Daoy (cell line): ENCODE results near the gene ADGB. TPM values are rescaled to one million over a fixed set of nuclear protein-coding genes. Genes with fewer than 3 reads are reported as not detected.
A peak's percentile ranks its signal among the peaks of the same experiment; 100 is the strongest.
"Not testable (repeated sequence)": the region's sequence is repeated elsewhere in the genome, so short reads cannot be mapped to it uniquely, and the experiment has no call there.

Experiments used
- DNase-seq: peaks from one replicate; pipeline ENCODE4 v3.0.0-alpha.2; 2015; ENCODE audit warnings: low read depth
- total RNA-seq: library from RNA; depleted of rRNA; stranded (reverse); fragments of >200 nt; shearing (Covaris generic); gene quantifications from 2 replicates; pipeline ENCODE4 v1.2.3, GENCODE V29; 2014

The ADGB gene
- total RNA-seq, 1 experiment from 2014 or later: 1.4 TPM

DNA sequence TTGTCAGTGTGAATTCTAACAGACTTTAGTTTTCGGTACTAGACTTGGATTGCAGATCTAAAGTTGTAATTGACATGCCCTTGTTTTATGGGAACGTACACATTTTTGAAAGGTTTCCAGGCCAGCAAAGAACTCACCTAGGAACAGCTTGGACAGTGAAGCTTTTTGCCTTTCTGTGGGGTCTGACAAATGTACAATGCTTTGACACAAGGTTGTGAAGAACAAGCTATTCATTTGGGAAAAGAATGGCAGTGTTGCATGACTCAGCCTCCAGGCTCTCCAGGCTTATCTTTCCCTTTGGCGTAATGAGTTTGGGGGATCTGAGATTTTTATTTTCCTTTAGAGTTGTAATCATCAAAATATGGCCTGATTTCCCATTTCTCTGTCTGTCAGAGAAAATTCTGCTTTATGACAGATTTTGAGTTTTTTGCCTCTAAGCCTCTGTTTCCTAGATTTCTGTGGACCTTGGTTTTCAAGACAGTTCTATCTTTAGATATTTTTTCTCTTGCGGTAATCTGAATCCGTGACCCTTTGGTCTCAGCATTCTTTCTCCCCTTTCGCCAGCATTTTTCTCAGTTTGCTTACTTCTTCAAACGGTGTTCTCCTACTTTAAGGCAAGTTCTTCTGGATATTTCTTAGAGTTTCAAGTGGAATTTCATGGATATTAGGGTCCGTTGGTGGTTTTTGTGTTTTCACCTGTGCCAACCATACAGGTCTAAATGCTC is 221.0 kb downstream of the ADGB start:
- DNase-seq: peak; percentile 59

DNA sequence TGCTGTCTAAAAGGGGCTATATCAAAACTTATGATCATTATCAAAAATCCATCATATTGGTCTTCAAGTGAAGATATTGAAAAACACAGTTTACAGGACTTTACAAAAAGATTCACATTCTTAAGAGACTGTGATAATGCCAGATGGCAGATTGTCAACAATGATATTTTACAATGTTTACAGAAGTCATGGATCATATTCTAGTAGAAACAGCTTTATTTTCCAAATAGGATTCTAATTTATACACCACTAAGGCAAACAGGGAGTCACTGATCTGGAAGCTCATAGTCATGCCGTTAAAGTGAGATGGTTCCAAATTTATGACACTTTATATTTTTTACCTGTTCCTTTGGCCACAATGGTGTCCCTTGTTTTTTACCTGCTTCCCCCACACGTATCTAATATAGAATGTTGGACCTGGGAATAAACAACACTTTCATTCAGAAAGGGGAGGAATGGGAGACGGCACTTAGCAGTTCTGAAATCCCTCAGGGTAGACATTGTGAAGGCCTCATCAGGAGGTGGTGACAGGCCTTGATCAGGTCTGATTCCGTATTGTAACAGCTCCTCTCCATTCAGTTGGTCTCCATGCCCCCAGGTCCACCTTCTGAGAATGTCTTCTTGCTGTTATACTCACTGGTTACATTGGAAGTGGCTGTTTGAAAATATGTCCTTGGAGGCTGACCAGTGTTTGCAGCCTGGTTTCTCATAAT is 228.6 kb downstream of the ADGB start:
- DNase-seq: no peak

DNA sequence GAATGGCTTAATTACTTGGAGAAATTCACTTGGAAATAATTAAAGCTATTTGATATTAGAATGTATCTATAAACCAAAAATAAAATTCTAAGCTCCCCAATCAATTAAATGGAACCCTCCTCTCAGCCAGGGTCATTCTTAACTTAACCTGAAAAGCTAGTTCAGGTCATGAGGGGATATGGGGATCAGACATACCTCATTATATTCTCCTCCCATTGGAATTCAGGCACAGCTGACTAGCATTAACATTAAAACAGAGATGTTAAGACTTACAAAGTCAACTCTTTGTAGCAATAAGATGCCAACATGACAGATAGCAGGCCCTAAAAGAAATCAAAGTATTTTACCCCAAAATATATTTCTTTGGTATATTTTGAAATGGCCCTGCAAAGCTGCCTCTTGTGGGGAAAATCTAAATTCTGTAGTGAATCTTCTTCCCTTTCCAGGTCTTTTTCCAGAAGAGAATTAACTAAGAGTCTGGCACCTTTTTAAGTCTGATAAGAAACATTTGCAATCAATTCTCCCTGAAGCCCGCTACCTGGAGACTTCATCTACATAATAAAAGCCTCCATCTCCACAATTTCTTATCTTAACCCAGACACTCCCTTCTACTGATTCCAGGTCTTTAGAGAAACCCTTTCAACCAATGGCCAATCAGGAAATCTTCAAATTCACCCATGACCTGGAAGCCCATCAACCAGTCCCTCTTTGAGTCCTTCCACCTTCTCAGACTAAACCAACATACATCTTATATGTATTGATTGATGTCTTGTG is 231.2 kb downstream of the ADGB start:
- DNase-seq: no peak

DNA sequence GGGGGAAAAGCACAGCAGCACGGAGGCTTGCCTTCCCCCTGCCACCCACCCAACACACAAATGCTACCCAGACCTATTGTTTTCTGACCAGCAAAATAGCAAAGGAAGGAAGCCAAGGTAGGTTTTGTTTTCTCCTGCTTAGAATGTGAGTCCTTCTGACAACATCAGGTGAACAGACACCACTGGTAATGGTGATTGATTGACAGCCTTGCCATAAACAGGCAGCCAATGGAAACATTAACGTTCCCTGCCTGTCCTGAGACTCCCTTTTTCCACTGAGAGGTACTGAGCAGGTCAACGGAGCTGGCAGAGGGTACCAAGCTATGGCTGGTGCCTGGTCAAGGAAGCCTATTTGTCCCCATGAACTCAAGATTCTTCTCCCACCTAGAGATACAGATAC is 234.4 kb downstream of the ADGB start:
- DNase-seq: no peak

DNA sequence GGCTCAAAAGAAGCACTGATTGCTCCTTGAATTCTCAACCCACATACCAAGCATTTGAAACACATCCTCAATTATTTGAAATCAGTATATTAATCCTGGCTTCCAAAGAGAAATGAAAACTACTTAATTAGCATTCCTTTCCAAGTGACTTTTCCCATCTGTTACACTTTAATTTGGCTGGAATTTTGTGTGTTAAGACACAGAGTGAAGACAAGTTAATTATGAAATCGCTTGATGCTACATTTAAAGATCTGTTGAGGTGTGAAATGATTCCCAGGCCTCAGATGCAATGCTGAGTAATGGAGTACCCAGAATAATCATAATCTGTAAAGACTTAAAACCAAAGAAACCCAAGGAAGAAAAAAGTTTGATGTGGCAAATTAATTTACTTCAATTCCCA is 241.4 kb downstream of the ADGB start:
- DNase-seq: no peak

DNA sequence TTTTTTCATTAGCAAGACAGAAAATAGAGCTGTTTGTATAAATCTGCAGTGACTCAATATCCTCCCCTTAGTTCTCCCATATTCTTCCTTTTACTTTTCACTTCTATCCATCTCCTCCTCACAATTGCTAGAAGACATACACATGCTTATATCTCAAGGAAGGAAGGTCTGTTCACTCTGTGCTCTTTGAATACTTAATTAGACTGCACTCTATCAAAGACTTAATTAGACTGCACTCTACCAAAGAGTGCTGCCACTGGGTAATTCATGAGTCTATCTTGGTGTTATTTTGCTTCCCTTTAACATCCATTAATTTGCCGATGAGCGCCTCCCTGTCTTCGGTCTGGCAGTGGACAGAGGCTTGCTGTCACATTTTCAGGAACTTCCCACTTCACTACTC is 241.9 kb downstream of the ADGB start:
- DNase-seq: no peak

DNA sequence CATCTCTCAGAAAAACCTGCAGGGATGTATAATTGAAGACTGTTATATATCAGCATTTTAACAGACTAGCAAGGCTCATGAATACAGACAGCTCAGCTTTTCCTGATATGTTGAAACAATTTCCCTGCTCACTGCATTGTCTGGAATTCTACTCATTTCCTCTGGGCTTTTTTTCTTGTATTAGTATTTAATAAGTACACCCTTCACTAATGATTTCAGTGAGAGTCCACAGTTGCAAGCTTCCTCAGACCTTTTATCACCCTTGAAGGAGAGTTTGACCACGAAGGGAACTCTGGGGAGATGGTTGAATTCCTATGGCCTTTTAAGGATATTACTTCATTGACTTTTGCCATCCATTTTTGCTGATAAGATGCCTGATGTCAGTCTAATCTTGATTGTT is 248.7 kb downstream of the ADGB start:
- DNase-seq: no peak

DNA sequence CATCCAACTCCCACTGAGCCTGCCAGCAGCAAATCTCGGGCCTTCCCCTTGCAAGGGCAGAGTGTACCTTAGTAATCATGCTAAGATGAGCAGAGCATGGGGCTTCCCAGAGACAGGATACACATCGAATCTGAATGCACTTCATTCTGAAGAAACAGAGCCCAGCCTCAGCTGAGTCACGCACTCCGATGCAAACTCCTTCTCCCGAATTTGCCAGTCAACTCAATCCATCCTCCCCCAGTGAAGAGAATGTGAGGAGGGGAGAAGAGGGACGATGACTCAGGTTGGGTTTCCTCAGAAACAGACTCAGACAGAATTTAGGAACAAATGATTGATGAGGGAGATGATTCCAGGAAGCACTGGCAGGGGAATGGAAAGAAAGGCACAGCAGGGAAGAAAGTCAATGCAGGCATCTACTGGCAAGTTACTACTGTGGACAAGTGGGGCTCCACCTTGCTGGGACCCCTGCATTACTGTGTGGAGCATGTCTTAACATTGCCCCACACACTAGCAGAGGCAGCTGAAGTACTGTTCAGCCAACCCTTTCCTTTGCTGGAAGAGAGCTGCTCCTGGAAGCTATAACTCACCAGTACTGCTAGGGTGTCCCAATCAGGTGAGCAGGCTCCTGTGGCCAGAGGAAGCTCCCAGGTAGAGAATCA is 251.6 kb downstream of the ADGB start:
- DNase-seq: peak; percentile 82

DNA sequence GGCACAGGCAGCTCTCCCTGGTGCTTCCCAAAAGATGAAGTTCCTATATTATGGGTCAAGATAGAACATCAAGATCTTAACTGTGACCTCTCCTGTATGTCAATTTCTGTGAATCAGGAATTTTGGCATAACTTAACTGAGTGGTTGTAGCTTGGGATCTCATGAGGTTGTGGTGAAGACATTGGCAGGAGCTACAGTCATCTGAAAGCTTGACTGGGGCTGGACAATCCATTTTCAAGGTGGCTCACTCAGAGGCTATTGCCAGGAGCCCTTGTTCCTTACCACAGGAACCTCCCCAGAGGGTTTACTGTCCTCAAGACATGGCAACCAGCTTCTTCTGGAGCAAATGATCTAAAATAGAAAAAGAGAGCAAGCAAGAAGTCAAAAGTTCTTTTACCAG is 252.2 kb downstream of the ADGB start:
- no peak for DNase-seq

DNA sequence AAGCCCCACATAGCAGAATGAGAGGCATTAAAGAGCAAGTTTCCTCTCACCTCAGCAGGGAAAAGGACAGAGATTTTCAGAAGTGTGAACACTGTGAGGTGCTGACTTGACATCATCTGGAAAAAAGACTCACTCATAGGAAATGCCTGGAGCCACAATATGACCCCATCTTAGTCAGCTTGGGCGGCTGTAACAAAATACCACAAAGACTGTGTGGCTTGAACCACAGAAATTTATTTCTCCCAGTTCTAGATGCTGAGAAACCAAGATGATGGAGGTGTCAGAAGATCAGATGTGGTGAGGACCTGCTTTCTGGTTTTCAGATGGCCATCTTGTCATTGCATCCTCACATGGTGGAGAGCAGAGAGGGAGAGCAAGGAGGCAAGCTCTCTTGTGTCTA is 253.1 kb downstream of the ADGB start:
- peak; percentile 85 for DNase-seq

DNA sequence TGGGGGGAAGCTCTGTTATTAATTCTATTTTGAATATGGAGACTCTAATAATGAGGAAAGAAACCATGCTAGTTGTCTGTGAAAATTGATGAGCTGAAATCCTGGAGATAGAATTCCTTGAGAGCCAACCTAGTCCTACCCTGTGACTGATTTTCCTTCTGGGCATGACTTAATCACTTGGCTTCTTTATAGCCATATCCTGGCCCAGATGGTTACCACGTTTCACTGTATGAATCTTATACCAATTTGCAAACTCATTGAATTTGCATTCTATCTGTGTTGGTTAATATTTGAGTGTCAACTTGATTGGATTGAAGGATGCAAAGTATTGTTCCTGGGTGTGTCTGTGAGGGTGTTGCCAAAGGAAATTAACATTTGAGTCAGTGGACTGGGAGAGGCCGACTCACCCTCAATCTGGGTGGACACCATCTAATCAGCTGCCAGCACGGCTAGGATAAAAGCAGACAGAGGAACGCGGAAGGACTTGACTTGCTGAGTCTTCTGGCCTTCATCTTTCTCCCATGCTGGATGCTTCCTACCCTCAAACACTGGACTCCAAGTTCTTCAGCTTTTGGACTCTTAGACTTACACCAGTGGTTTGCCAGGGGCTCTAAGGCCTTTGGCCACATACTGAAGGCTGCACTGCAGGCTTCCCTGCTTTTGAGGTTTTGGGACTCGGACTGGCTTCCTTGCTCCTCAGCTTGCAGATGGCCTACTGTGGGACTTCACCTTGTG is 255.9 kb downstream of the ADGB start:
- not testable (repeated sequence) for DNase-seq

DNA sequence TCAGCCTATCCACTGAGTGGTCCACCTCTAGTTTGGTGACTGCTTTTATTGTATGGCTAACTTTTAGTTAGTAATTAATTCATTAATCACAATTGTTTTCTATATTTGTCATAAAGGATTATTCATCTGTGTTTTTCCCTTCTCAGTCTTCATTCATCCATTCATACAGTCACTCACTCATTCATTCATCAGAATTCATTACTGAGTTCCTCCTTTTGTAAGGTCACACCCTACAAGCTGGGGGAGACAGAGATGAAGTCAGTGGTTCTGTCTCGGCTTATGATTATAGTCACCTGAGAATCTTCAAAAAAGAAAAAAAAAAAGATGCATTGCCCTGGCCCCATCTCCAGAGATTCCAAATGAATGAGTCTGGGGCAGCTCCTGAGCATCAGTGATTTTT is 257.1 kb downstream of the ADGB start:
- DNase-seq: no peak

DNA sequence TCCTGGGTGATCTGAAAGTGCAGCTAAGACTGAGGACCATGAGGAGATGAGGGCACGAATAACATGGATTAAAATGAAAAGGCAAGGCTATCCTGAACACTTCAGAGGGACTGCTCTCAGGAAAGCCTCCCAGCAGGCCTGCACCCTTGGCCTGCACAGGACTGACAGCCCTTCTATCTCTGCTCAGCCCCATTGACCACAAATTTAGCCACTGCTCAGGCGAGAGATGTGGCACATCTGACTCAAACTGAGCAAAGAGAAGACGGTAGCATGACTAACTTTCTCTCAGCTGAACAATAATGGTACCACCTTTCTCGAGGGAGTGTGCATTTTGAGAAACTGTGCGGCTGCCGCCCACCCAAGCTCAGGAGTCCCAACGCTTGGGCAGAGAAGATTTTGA is 257.5 kb downstream of the ADGB start:
- no peak for DNase-seq

DNA sequence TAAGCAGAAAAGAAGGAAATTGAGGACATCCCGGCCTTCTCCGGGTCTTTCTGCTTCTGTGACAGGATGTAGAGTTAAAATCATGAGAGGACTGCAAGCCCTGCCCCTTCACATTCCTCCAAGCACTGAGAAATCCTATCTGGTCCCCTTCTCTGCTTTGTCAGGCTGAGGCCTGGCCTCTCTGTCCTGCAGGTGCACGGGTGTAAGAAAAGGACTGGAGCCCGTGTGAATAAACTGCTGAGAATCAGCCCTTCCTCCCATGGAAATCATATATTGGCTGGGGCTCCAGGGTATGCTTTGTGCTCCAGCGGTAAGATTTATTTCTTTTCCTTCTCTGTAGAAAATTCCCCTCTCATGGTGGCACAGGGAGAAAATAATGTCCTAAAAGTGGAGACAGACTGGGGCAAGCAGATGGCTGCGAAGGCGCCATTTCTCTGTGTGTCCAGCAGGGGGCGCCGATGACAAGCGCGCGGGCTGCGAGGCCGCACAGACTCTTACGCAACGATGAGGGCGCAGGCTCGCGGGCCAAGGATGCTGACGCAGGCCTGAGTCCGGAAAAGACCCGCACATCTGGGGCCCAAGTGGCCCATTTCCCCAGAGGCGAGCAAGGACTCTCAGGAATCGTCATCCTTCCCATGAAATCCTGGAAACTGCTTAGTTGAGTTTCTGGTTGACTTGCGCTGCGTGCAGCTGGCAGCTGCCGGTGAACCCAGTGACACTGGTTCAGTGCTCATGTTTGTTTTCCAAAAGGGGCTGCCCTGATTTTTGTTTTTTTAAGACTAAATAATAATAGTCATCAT is 258.6 kb downstream of the ADGB start:
- DNase-seq: peak; percentile 91

DNA sequence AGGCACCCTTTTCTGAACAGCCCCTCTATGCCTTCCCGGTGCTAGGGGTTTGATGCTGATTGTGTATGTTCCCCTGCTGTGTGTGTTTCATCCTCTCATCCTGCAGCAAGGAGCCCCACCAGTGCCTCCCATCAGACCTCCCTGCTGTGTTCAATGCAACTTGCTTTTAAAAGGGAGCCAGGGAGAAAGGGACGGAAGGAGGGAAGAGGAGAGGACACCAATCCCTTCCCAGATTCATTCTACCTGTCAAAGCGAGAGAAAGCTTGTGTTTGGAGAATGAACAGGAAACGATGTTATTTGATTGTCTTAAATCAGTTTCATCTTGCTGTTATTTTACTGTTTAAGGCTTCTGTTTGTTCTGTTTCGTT is 259.2 kb downstream of the ADGB start:
- DNase-seq: no peak

DNA sequence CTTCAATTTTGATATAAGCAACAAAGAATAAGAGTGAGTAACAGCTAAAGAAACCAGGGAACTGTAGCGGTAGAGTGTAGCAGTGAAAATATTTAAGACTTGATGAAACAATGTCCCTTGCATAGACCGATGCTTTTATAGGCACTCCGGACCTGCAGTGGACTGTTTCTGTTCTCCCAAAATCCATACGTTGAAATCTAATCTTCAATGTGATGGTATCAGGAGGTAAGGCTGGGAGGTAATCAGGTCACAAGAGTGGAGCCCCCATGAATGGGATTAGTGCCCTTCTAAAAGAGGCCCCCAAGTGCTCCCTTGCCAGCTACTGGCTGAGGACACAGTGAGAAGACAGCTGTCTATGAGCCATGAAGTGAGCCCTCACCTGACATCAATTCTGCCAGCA is 260.4 kb downstream of the ADGB start:
- DNase-seq: no peak

DNA sequence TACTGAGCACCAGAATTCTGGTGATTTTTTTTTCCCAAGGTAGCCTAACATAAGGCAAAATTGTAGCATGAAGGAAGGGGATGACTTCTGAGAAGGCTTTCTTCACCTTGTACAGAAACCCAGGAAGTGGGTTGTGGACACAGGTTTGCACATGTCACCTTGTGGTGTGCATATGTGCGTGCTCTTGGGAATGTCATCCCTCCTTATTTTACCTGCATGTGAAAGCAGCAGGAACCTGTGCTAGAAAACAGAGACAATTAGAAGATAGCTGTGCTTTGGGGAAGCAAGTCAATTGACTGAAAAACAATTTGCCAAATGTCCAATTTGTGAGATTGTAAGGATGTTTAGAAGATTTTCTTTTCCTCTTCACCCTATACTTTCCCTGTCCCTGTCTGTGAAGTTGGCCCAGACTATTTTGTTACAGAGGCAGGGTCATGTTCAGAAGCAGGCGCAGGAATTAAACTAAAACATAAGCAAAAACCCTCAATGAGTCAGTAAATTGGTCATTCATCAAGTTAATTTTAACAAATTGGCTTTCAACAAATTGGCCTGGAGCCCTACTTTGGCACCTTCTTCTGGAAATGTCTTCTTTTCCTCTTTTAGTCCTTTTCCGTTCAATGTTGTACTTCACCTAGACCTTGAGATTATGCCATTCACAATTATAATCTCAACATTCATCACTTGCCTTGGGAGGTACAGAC is 261.2 kb downstream of the ADGB start:
- DNase-seq: no peak

DNA sequence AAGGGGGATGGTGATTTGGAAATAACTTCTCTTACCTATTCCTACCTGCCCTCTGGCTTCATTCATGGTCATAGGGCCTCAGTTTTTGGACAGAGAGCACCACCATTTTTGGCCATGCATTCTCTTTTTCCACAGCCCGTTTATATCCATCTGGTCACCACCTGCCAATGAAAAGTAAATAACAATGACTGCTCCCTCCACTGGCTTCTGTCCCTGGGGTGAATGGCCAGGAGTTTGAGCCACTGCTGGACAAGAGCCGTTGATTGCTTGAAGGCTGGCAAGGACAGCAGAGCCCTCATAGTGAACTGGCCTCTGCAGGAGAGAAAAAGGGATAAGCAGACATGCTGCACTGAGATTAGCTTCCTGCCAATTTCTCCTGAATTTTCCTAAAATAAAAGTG is 261.8 kb downstream of the ADGB start:
- no peak for DNase-seq

DNA sequence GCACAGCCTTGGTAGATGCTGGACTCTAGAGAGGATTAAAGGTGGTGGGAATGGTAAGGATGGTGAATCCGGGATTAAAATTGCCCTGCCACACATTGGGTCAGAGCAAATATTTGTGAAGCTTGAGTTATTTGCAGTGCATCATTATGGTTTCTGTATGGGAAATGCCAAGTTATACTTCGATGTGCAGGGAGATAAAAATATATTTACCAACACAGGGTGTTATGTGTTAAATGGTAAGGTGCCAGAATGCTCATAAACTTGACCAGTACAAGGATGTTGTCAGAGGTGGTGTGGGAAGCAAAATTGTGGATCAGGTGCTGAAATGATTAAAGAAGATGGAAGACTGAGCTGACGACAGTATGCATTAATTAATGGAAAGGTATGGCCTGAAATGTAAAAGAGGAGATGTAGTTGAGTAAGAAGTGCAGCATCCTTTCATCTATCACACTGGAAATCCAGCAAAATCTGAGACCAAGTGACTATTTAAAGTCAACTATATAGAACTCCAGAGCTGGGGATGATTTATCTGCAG is 262.3 kb downstream of the ADGB start:
- no peak for DNase-seq

DNA sequence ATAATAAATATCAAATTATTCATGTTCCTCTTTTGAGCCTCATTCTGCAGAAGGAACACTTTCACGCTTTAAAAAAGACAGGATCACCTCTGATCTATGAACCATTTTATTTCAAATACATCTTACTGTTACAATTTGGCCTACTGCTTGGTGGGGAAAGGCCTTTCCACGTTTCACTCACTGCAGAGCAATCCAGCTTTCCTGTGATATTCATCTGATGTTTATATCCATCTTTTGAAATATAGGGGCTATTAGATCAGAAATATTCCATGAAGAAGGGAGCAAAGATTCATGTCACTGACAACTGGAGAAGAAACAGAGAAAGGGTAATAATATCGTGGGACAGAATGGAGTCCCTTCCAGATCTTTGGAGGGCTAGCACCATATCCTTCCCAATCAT is 262.9 kb downstream of the ADGB start:
- no peak for DNase-seq
